Endothelial cell of umbilical vein (primary cell): Measurements from ENCODE around the gene DGCR6. TPM values are rescaled to one million over a fixed set of nuclear protein-coding genes. Genes with fewer than 3 reads are reported as not detected.
"Not testable (repeated sequence)": the region's sequence is repeated elsewhere in the genome, so short reads cannot be mapped to it uniquely, and the experiment has no call there.

Source experiments
- BruUV-seq: library from RNA; stranded (reverse); fragments of 400-500 nt; replicated peaks from 2 replicates; lab custom pipeline; 2021; lab: Mats Ljungman, UMichigan
- CTCF ChIA-PET: fragments of 300-600, 350-600 bp; sonication (Branson Sonifier 250); formaldehyde crosslinking; loops from one replicate; lab custom pipeline; 2021; ENCODE audit warnings: antibody characterized with exemption, inconsistent platforms; lab: Charles Lee
- POLR2A ChIA-PET: fragments of 300-600, 350-600 bp; sonication (Branson Sonifier 250); formaldehyde crosslinking; loops from one replicate; lab custom pipeline; 2021; ENCODE audit warnings: antibody characterized with exemption, inconsistent platforms; lab: Charles Lee
- DNase-seq: peaks from one replicate; pipeline ENCODE4 v3.0.0-alpha.2; 2011; ENCODE audit warnings: low read depth, low spot score
- FAIRE-seq: peaks from 2 replicates; lab custom pipeline; 2011; peaks lifted over from hg19 to GRCh38; lab: Jason Lieb, UNC
- H2AFZ ChIP-seq: 2 replicates; pipeline ENCODE4 v1.6.0; 2012; ENCODE audit warnings: low read depth, low read length, control low read depth, inconsistent platforms
- H3K27ac ChIP-seq: 2 replicates; pipeline ENCODE4 v1.5.1; 2011; ENCODE audit warnings: low read depth, mild to moderate bottlenecking, control low read depth, low read length, moderate library complexity; ENCODE audit not compliant: insufficient read depth
- H3K27me3 ChIP-seq, 2 experiments: 2 replicates each; pipeline versions ENCODE4 v1.6.0 to v1.6.1; 2011; ENCODE audit warnings: low read length in 2 of 2, mixed read lengths in 1 of 2; ENCODE audit not compliant: control insufficient read depth in 2 of 2, insufficient read depth in 2 of 2
- H3K36me3 ChIP-seq, 2 experiments: 2 replicates in 1 of 2; 3 replicates in 1 of 2; pipeline ENCODE4 v1.5.1; 2011; ENCODE audit warnings: low read length in 2 of 2, mild to moderate bottlenecking in 1 of 2, moderate library complexity in 1 of 2; ENCODE audit not compliant: control insufficient read depth in 2 of 2, insufficient read depth in 2 of 2; ENCODE audit errors: extremely low read depth in 1 of 2
- H3K4me1 ChIP-seq: 3 replicates; pipeline ENCODE4 v1.5.1; 2011; ENCODE audit warnings: mild to moderate bottlenecking, low read length; ENCODE audit not compliant: control insufficient read depth, insufficient read depth; ENCODE audit errors: extremely low read depth
- H3K4me2 ChIP-seq: 2 replicates; pipeline ENCODE4 v1.6.1; 2011; ENCODE audit warnings: low read length, control low read depth, mixed read lengths; ENCODE audit not compliant: insufficient read depth
- H3K4me3 ChIP-seq, 3 experiments: fragments of 200-600 bp in 1 of 3; sonication (generic), shearing (Covaris generic) in 1 of 3; replicated peaks in 1 of 3; 2 replicates each; pipeline ENCODE4 v1.5.1; 2011 to 2016; ENCODE audit warnings: control low read depth in 3 of 3, low read length in 3 of 3, mild to moderate bottlenecking in 2 of 3, inconsistent platforms in 1 of 3, low read depth in 1 of 3, moderate library complexity in 1 of 3; ENCODE audit not compliant: insufficient read depth in 1 of 3
- H3K79me2 ChIP-seq: 2 replicates; pipeline ENCODE4 v1.6.0; 2012; ENCODE audit warnings: low read length, inconsistent platforms; ENCODE audit not compliant: control insufficient read depth, insufficient read depth
- H3K9ac ChIP-seq: replicated peaks from 2 replicates; pipeline ENCODE3; 2011; ENCODE audit warnings: low read length, control low read depth; ENCODE audit not compliant: insufficient read depth; ENCODE audit errors: extremely low read depth
- H3K9me1 ChIP-seq: replicated peaks from 3 replicates; pipeline ENCODE4 v1.6.0; 2011; ENCODE audit warnings: mild to moderate bottlenecking, low read length; ENCODE audit not compliant: control insufficient read depth, insufficient read depth; ENCODE audit errors: extremely low read depth
- H3K9me3 ChIP-seq: replicated peaks from 2 replicates; pipeline ENCODE4 v1.5.1; 2012; ENCODE audit warnings: low read length, inconsistent platforms; ENCODE audit not compliant: control insufficient read depth, insufficient read depth
- H4K20me1 ChIP-seq: replicated peaks from 2 replicates; pipeline ENCODE3; 2011; ENCODE audit warnings: mild to moderate bottlenecking, low read length; ENCODE audit not compliant: control insufficient read depth, insufficient read depth; ENCODE audit errors: extremely low read depth
- CTCF ChIP-seq, 2 donors: IDR thresholded peaks; 1 replicate in 1 of 2; 2 replicates in 1 of 2; pipeline ENCODE4 v1.5.1; 2011; ENCODE audit warnings: low read length in 2 of 2, mild to moderate bottlenecking in 2 of 2, moderate library complexity in 2 of 2, control low read depth in 1 of 2, inconsistent platforms in 1 of 2, low read depth in 1 of 2; ENCODE audit not compliant: insufficient read depth in 1 of 2; ENCODE audit errors: extremely low read depth in 1 of 2
- EZH2 ChIP-seq: IDR thresholded peaks from 2 replicates; pipeline ENCODE4 v1.6.1; 2012; ENCODE audit warnings: borderline replicate concordance, low read depth, mild to moderate bottlenecking, moderate library complexity, low read length, inconsistent platforms; ENCODE audit not compliant: severe bottlenecking
- FOS ChIP-seq: IDR thresholded peaks from 2 replicates; pipeline ENCODE4 v1.6.1; 2011; ENCODE audit warnings: mild to moderate bottlenecking, low read length, moderate library complexity, borderline replicate concordance; ENCODE audit not compliant: insufficient read depth
- GATA2 ChIP-seq: IDR thresholded peaks from 2 replicates; pipeline ENCODE4 v1.7.0; 2011; ENCODE audit warnings: low read depth, mild to moderate bottlenecking, moderate library complexity, mixed read lengths, low read length; ENCODE audit not compliant: insufficient read length, insufficient read depth
- JUN ChIP-seq: IDR thresholded peaks from 2 replicates; pipeline ENCODE4 v1.6.1; 2011; ENCODE audit warnings: borderline replicate concordance, low read depth; ENCODE audit not compliant: insufficient read length, insufficient read depth
- MAX ChIP-seq: IDR thresholded peaks from 2 replicates; pipeline ENCODE4 v1.6.1; 2011; ENCODE audit not compliant: insufficient read depth, insufficient read length
- MYC ChIP-seq: IDR thresholded peaks from one replicate; pipeline ENCODE4 v1.6.1; 2011; ENCODE audit warnings: mild to moderate bottlenecking, low read depth, low read length
- POLR2A ChIP-seq: IDR thresholded peaks from 2 replicates; pipeline ENCODE4 v1.6.1; 2012; ENCODE audit warnings: low read depth, mild to moderate bottlenecking, control low read depth, low read length
- POLR2AphosphoS5 ChIP-seq: IDR thresholded peaks from 2 replicates; pipeline ENCODE4 v1.6.1; 2012; ENCODE audit warnings: low read depth, mild to moderate bottlenecking, control low read depth, low read length, moderate library complexity; ENCODE audit not compliant: insufficient read depth
- dilution Hi-C: fragments of 300-500 bp; cut with MboI; formaldehyde crosslinking; loops from one replicate; pipeline ENCODE4 v1.15.0; 2019; ENCODE audit warnings: low sequenced_read_pairs; ENCODE audit not compliant: extremely low pct_ligation_motif_present
- intact Hi-C: fragments of 100-400 bp; cut with micrococcal nuclease; formaldehyde crosslinking; loops from one replicate; pipeline ENCODE4 v1.10.0; 2022
- polyA plus RNA-seq, 4 experiments: library from polyadenylated mRNA; depleted of rRNA in 3 of 4; stranded (reverse) in 3 of 4; unstranded in 1 of 4; fragments of >200 nt; gene quantifications; 2 replicates each; pipeline versions ENCODE4 v1.2.1 to v1.2.3, GENCODE V29; 2011 to 2012; ENCODE audit warnings: missing spikeins in 1 of 4
- total RNA-seq: library from RNA; stranded (reverse); gene quantifications from 2 replicates; pipeline ENCODE4 v1.2.3, GENCODE V29; 2021

DGCR6 gene
- total and polyA plus RNA-seq, 2 donors (not counting 3 experiments of a cell fraction or from before 2014, with no cell fraction given), result 0.95 to 1.1 TPM

- FAIRE-seq (no peak), DNase-seq (no peak)
- Histone ChIP-seq H4K20me1 (no peaks in the 10 kb centered on the region), H3K4me2 (no peak overlapping the region), H2AFZ (no peak overlapping the region), H3K9ac (no peak overlapping the region), H3K27me3 (no peaks in the 10 kb centered on the region), H3K9me3 (no peaks in the 10 kb centered on the region), H3K4me1 (no peaks in the 10 kb centered on the region), H3K36me3 (no peaks in the 10 kb centered on the region), H3K4me3 (no peak overlapping the region), H3K79me2 (no peaks in the 10 kb centered on the region), H3K9me1 (no peaks in the 10 kb centered on the region), H3K27ac (no peak overlapping the region)
- ChIA-PET POLR2A (no interaction called here), CTCF (interaction anchor here (1.5 kb wide), 1 partner anchor 224 kb away, joined by 3 read pairs; the partner anchor contains the start of gene SLC25A1)
- no peak for TF ChIP-seq GATA2
- no peak for TF ChIP-seq POLR2AphosphoS5
- no peak for TF ChIP-seq MAX
- TF ChIP-seq EZH2, result no peak
- TF ChIP-seq FOS, result no peak
- no peak for TF ChIP-seq MYC
- no peak for TF ChIP-seq JUN
- TF ChIP-seq POLR2A, result no peak
- no peak for TF ChIP-seq CTCF (IDR thresholded peaks at IDR 0.05; ENCODE audit: extremely low read depth in 1 of 2, insufficient read depth in 1 of 2, low read depth in 1 of 2, low read length in 2 of 2)
- BruUV-seq, result no TSS peak
- dilution Hi-C loops (no loop called here), intact Hi-C loops (no loop called here)
Measured at GRCh38 chr22:18955696-18956095, 49.6 kb downstream of the DGCR6 start.

GRCh38 chr22:18956121-18956895 lies 50.2 kb downstream of the DGCR6 start:
- H3K4me2 ChIP-seq, intact Hi-C loops, H3K79me2 ChIP-seq, H4K20me1 ChIP-seq, DNase-seq, H3K4me1 ChIP-seq, H3K27ac ChIP-seq, H3K9me1 ChIP-seq, H3K36me3 ChIP-seq, POLR2A ChIA-PET, dilution Hi-C loops, BruUV-seq, H3K9ac ChIP-seq, H3K27me3 ChIP-seq, H2AFZ ChIP-seq, H3K4me3 ChIP-seq, H3K9me3 ChIP-seq, FAIRE-seq: not testable (repeated sequence)
- CTCF ChIA-PET, result interaction anchor here (1.1 to 1.5 kb wide), 2 partner anchors 9 to 223 kb away, joined by 3 read pairs; partner anchors contain the start of gene SLC25A1
